ENCODE measurements around the gene PNP.
"Not testable (repeated sequence)": the region's sequence is repeated elsewhere in the genome, so short reads cannot be mapped to it uniquely, and the experiment has no call there.

Gene PNP

GRCh38 chr14:20469242-20469889 is at the start of gene PNP:
Gene PNP, plus strand, starts transcription at chr14:20469406. Its CDS starts 119 bp downstream, at chr14:20469525.
- peak; percentile 98 to 99 for DNase-seq

DNA sequence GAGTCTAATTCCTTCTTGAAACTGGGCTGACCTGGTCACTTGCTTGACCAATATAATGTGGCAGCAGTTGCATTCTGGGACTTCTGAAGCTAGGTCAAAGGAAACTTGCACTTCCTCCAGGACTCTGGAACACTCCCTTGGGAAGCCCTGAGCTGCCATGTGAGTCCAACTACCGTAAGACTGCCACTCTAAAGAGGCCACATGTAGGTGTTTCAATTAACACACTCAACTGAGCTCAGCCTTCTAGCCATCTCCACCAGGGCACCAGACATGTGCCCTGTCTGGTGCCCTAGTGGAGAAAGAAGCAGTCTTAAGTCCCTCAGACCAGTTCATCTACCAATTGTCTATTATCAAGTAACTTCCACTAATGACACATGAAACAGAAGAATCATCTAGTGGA is 49.8 kb upstream of the PNP start:
- no peak for DNase-seq

- no peak for DNase-seq
Observed at GRCh38 chr14:20421267-20421666, 47.9 kb upstream of the PNP start.

GRCh38 chr14:20422886-20423285 is 46.3 kb upstream of the PNP start:
- DNase-seq = no peak

DNA sequence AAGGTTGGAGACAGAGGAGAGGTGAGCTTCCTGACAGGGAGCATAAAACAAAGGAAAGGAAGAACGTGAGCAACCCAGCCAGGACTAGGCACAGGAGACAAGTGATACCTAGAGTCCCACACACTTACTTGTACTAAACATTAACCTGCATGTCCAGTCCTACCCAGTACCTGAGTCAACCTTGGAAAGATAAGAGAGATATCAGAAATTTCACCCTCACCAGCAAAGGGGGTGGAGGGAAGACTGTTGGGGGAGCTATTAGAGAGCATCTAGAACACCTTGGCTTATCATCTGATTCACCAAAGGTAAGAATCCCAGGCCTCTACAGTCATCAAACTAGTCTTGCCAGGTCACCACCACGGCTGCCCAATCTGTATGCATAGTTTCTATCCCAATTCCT is 44.4 kb upstream of the PNP start:
- no peak for DNase-seq

DNA sequence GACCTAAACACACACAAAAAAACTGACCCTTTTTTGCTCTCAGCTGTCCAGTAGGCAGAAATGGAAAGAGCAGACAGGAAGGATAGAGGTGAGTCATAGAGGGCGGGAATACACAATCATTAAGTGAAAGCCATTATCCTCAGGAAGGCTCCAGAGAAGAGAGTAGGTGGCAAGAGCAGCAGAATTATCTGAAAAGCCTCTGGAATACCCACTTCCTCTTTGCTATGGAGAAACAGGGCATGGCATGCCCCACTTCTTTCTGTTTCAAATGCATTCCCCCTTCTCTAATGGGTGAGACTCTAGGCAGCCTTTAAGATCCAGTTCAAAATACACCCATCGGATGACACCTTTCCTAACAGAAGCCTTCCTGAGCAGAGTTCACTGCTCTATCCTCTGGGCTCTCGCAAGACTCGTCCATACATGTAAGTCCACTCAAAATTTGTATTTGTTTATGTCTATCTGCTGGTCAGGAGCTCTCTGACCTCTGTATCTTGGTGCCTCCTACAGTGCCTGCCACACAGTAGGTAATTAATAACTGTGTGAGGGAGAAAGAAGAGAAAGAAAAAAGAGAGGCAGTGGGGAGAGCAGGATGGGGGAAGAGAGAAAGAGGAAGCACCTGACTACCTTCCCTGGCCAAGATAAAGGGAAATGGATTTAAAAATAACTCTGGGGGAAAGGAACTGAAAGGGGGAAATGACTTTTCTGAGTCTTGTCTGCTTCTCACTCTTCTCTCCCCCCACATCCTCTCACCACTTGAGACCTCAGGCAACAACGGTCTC is 41.8 kb upstream of the PNP start:
- peak in 1 of 2 experiments; percentile 52 for DNase-seq

DNA sequence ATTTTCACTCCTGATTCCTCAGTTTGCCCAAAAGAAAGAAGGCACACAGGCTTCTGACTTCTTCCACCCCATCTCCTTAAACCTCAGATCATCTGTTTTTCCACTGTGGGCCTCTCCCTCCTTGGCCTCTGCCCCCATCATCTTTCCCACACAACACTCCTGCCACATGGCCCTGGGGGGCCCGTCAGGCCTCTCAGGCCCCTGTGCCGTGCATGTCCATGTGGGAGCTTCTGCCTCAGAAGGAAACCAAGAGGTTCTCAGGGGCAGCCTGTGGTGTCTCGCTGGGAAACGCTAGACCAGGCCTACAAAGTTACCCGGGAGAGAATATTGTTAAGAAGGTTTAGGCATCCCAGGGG is 41.2 kb upstream of the PNP start:
- no peak for DNase-seq

GRCh38 chr14:20428802-20429201 is 40.4 kb upstream of the PNP start:
- peak in 1 of 2 experiments; percentile 40 for DNase-seq

DNA sequence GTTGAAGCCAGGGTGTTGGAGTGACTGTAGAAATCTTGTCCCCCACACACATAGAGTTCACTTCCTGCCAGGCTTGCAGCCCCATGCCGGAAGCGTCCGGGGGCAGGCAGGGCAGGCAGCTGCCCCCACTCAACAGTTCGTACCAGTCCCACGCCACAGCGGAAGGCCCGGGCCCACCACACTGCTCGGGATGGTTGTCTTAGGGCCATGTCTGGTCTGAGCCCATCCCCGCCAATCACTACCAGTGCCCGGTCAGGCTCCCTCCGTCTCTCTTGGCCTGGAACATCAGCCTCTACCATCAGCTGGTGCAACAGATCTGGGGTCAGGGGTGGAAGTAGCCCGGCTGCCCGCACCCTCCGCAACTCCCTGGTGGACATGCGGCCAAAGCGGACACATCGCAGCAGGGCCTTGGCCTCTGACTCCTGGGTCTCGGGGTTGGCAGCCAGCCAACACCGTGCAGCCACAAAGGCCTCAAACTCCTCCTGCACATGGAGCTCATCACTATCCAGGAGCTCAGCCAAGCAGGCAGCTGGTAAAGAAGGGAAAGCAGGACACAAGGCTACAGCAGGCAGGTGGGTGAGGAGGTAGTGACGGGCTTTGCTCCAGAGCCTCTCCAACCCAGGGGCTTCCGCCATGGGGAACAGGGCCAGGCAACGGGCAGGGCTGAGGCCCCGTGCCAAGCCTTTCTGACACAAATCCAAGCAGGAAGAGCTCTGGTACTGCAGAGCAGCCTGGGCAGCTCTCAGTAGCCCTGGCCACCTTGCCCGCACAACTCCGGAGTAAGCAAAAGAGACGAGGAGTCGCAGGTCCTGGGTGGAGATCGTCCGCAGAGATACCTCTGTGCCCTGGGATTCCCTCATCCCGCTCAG is 39.2 kb upstream of the PNP start:
- peak; percentile 72 to 77 for DNase-seq

- DNase-seq = peak; percentile 45 to 80
Observed at GRCh38 chr14:20434701-20435581, 34.3 kb upstream of the PNP start.

- no peak for DNase-seq
Observed at GRCh38 chr14:20435582-20436362, 33.4 kb upstream of the PNP start, which contains the start of gene KLHL33. Gene KLHL33, minus strand, starts transcription at chr14:20436166. Its CDS starts 355 bp downstream, at chr14:20435811.

GRCh38 chr14:20436363-20436755 is 32.8 kb upstream of the PNP start:
- no peak for DNase-seq

- DNase-seq = no peak
Observed at GRCh38 chr14:20438664-20439063, 30.5 kb upstream of the PNP start.

DNA sequence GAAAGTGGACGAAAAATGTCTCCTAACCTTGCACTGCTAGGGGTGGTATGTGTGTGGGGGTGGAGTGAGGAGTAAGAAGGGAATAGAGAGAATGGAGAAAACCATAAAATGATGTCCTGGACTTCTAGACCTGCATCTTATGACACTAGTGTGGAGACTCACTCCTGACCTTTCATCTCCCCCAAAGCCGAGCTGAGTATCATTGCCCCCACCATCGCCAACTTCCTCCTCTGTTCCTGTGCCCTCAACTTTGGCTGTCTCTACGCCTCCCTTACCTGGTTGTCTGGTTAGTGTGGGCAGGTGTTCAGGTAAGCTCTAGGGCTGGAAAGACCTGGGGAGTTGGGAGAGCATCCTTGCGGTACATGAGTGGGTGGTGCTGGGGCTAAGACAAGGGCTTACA is 28.7 kb upstream of the PNP start:
- no peak for DNase-seq

DNA sequence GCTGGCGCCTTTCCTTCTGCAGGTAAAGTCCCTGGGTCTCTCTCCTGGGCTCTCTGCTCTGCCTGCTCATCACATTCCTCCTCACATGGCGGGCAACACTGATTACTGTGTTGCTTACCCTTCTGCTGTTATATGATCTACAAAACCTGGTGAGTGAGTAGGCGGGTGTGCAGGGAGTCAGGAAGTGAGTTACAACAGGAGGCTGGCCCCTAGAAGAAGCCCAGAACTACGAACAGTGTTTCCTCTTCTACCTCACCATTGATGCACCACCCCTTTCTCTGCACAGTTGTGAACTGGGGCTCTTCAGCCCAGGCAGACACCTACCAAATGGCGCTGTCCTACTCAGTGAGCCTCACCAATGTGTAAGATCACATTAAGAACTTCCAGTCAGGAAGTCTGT is 28.3 kb upstream of the PNP start:
- no peak for DNase-seq

GRCh38 chr14:20441461-20441860 is 27.7 kb upstream of the PNP start:
- DNase-seq = no peak

- DNase-seq = not testable (repeated sequence)
Observed at GRCh38 chr14:20443650-20444049, 25.6 kb upstream of the PNP start.

DNA sequence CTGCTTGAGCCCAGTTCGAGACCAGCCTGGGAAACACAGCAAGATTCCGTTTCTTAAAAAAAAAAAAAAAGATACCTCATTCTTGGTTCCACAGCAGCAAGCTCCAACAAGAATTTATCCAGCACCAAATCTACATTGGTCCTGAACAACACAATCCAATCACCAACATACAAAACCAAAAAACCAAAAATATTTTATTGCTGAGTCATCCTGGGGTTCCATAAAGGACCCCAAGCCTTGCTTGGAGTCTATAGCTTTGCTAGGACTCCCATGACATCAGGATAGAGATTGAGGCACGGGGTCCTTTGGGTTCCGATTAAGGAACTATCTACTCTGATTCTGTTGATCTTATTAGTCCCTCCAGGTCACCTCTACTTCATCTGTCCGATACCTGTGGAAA is 22.3 kb upstream of the PNP start:
- DNase-seq = no peak

GRCh38 chr14:20452831-20453230 is 16.4 kb upstream of the PNP start:
- DNase-seq = not testable (repeated sequence)

GRCh38 chr14:20454516-20455354 is 14.5 kb upstream of the PNP start, which contains the start of the genes APEX1 and OSGEP:
Gene APEX1, plus strand, starts transcription at chr14:20455226. Its CDS starts 420 bp downstream, at chr14:20455646.
Gene OSGEP, minus strand, starts transcription at chr14:20454812. Its CDS starts 129 bp downstream, at chr14:20454683.
- DNase-seq = peak; percentile 99 to 100

All from SHP77 (cell line).